Measurements from ENCODE around the gene HSPBP1. TPM values are rescaled to one million over a fixed set of nuclear protein-coding genes. Genes with fewer than 3 reads are reported as not detected.

The HSPBP1 gene
- total and polyA plus RNA-seq, 2 of the 4 experiments (the other 2 are of a cell fraction): 21.0 to 43.2 TPM

DNA sequence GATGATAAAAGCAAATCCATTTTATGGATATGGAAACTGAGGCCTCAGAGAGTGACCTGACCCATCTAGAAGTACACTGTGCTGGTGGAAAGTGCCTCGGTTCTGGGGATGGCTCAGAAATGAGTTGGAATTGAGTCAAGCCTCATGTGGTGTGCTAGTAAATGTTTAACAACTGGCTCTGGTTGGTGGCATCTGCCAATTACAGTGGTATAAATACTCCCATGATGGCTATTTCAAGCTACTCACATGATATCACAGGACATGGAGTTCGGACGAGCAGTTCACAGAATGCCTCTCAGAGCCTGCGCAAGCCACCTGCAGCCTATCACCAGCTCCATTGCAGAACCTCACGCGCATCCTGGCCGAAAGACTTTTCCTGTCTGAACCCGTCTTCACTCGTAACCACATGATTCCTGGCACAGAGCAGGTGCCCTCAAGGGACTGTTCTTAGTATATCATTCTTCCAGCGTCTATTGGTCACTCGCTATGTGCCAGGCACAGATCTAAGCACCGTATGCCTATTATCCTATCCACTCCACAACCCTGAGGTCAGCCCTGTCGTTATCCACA lies 36.1 kb upstream of the HSPBP1 start:
- Histone ChIP-seq H2BK15ac (ENCODE audit: low read depth, low read length) (no peak overlapping the region), H3K4me3 (ENCODE audit: insufficient read depth, low read depth, low read length) (no peak overlapping the region), H3K14ac (replicated peaks; ENCODE audit: low read depth, low read length) (no peak overlapping the region), H3K9me3 (ENCODE audit: control insufficient read depth, insufficient read depth, low read length) (0 out of 2 replicates have a peak, but pooled peaks cover 1% of the 10 kb centered on the region), H3K4ac (ENCODE audit: low read depth, low read length) (no peak overlapping the region), H3K23ac (ENCODE audit: low read depth, low read length) (no peak overlapping the region), H3K36me3 (ENCODE audit: control insufficient read depth, insufficient read depth, low read length) (no peaks in the 10 kb centered on the region; the same call in 1 of the 2 replicates), H2BK120ac (ENCODE audit: low read depth, low read length) (no peak overlapping the region), H4K5ac (ENCODE audit: low read depth, low read length) (no peak overlapping the region), H3K4me1 (ENCODE audit: control insufficient read depth, insufficient read depth, low read length) (no peaks in the 10 kb centered on the region; the same call in 1 of the 2 replicates), H4K8ac (ENCODE audit: low read depth in 2 of 2, low read length in 2 of 2) (no peak overlapping the region), H3K56ac (ENCODE audit: extremely low read depth, insufficient read depth, low read length) (no peak overlapping the region), H3K9me1 (ENCODE audit: insufficient read depth, low read length) (no peaks in the 10 kb centered on the region), H4K20me1 (ENCODE audit: insufficient read depth, low read length) (no peaks in the 10 kb centered on the region), H2AK5ac (ENCODE audit: low read depth, low read length) (no peak overlapping the region), H4K91ac (ENCODE audit: insufficient read depth, low read depth, low read length) (no peak overlapping the region), H3K27ac (ENCODE audit: insufficient read depth, low read length) (no peak overlapping the region), H3K79me1 (ENCODE audit: low read depth in 1 of 2, low read length in 2 of 2) (no peaks in the 10 kb centered on the region), H2AFZ (replicated peaks; ENCODE audit: low read length, poor library complexity) (no peak overlapping the region), H2BK20ac (ENCODE audit: low read depth, low read length) (no peak overlapping the region), H3K18ac (ENCODE audit: low read depth, low read length) (no peak overlapping the region), H3K27me3 (ENCODE audit: control insufficient read depth, insufficient read depth, low read length) (peaks cover under 1% of the 10 kb centered on the region; the same call in 1 of the 2 replicates), H2BK5ac (ENCODE audit: low read depth, low read length, poor library complexity, severe bottlenecking) (no peak overlapping the region), H2AK9ac (replicated peaks; ENCODE audit: low read depth, low read length, poor library complexity) (no peak overlapping the region), H3K4me2 (ENCODE audit: low read depth, low read length) (no peak overlapping the region), H3K9ac (ENCODE audit: low read depth, low read length) (no peak overlapping the region)
- CTCF ChIA-PET: no interaction called here
- DNase-seq (no peak), ATAC-seq (ENCODE audit: low read depth) (no peak)
- in situ Hi-C loops (cut with MboI; ENCODE audit: low sequenced_read_pairs) (no loop called here), dilution Hi-C loops (cut with HindIII; ENCODE audit: low sequenced_read_pairs, unreplicated experiment) (no loop called here), intact Hi-C loops (cut with micrococcal nuclease) (no loop called here)
- no peak for TF ChIP-seq RAD21 (IDR thresholded peaks at IDR 0.05; ENCODE audit: low read length)
- no peak for TF ChIP-seq FOS (IDR thresholded peaks at IDR 0.05; ENCODE audit: low read depth, low read length)
- TF ChIP-seq RCOR1 (IDR thresholded peaks at IDR 0.05; ENCODE audit: insufficient replicate concordance, low read length): no peak
- no peak for TF ChIP-seq BHLHE40 (IDR thresholded peaks at IDR 0.05; ENCODE audit: low read depth, low read length)
- no peak for TF ChIP-seq MAZ (IDR thresholded peaks at IDR 0.05; ENCODE audit: borderline replicate concordance, low read depth, low read length)
- TF ChIP-seq, protein P1, sequence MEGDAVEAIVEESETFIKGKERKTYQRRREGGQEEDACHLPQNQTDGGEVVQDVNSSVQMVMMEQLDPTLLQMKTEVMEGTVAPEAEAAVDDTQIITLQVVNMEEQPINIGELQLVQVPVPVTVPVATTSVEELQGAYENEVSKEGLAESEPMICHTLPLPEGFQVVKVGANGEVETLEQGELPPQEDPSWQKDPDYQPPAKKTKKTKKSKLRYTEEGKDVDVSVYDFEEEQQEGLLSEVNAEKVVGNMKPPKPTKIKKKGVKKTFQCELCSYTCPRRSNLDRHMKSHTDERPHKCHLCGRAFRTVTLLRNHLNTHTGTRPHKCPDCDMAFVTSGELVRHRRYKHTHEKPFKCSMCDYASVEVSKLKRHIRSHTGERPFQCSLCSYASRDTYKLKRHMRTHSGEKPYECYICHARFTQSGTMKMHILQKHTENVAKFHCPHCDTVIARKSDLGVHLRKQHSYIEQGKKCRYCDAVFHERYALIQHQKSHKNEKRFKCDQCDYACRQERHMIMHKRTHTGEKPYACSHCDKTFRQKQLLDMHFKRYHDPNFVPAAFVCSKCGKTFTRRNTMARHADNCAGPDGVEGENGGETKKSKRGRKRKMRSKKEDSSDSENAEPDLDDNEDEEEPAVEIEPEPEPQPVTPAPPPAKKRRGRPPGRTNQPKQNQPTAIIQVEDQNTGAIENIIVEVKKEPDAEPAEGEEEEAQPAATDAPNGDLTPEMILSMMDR (conservative IDR thresholded peaks at IDR 0.05; ENCODE audit: low read depth, low read length): no peak
- no peak for TF ChIP-seq CHD1 (IDR thresholded peaks at IDR 0.05; ENCODE audit: low read depth, low read length)
- TF ChIP-seq, protein P2, sequence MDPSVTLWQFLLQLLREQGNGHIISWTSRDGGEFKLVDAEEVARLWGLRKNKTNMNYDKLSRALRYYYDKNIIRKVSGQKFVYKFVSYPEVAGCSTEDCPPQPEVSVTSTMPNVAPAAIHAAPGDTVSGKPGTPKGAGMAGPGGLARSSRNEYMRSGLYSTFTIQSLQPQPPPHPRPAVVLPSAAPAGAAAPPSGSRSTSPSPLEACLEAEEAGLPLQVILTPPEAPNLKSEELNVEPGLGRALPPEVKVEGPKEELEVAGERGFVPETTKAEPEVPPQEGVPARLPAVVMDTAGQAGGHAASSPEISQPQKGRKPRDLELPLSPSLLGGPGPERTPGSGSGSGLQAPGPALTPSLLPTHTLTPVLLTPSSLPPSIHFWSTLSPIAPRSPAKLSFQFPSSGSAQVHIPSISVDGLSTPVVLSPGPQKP (IDR thresholded peaks at IDR 0.05; ENCODE audit: borderline replicate concordance, low read depth, low read length): no peak
- 86% methylated on average over 8 of the region's 13 CpGs; no CpG with 5 or more reads in 1 of the 2 experiments for WGBS, 2 experiments (ENCODE audit: extremely low coverage in 2 of 2, insufficient read length in 1 of 2)
- POLR2A ChIA-PET (ENCODE audit: unreplicated experiment): no interaction called here
- no TSS peak for BruUV-seq (replicated peaks)
